Uterus (tissue), 4 donors: Measurements from ENCODE around the gene BMP5. TPM values are rescaled to one million over a fixed set of nuclear protein-coding genes. Genes with fewer than 3 reads are reported as not detected.

Experiments
- DNase-seq, 2 donors: peaks; one replicate each; pipeline ENCODE4 v3.0.0-alpha.2; 2019 to 2020
- H3K27ac ChIP-seq, 2 donors: fragments of 200-600 bp; sonication (generic); 1 replicate in 1 of 2; 2 replicates in 1 of 2; pipeline ENCODE4 v1.5.1; 2016 to 2018
- H3K27me3 ChIP-seq, 2 donors: fragments of 200-600 bp; sonication (generic); one replicate each; pipeline ENCODE4 v1.5.1; 2018 to 2019; ENCODE audit warnings: control low read depth in 1 of 2
- H3K36me3 ChIP-seq, 2 donors: fragments of 200-600 bp; sonication (generic); one replicate each; pipeline ENCODE4 v1.5.1; 2019; ENCODE audit warnings: control low read depth in 1 of 2
- H3K4me1 ChIP-seq, 2 donors: fragments of 200-600 bp; sonication (generic); one replicate each; pipeline ENCODE4 v1.5.1; 2018 to 2019; ENCODE audit warnings: control low read depth in 1 of 2
- H3K4me3 ChIP-seq, 2 donors: fragments of 200-600 bp; sonication (generic); 1 replicate in 1 of 2; 2 replicates in 1 of 2; pipeline ENCODE4 v1.5.1; 2018 to 2019; ENCODE audit warnings: mild to moderate bottlenecking in 1 of 2
- H3K9me3 ChIP-seq, 2 donors: fragments of 200-600 bp; sonication (generic); one replicate each; pipeline ENCODE4 v1.5.1; 2019; ENCODE audit warnings: control low read depth in 1 of 2
- POLR2A ChIP-seq, 2 donors: fragments of 450-650 bp; IDR thresholded peaks; one replicate each; pipeline ENCODE4 v1.6.1; 2016; ENCODE audit warnings: antibody characterized with exemption in 2 of 2, mild to moderate bottlenecking in 1 of 2, moderate library complexity in 1 of 2
- intact Hi-C: fragments of 100-400 bp; cut with DNase I; formaldehyde crosslinking; loops from one replicate; pipeline ENCODE4 v1.15.1; 2023; ENCODE audit warnings: low total_unique reads
- total RNA-seq, 4 donors: library from RNA; depleted of rRNA in 3 of 4; stranded (reverse); fragments of >200 nt in 3 of 4; gene quantifications; one replicate each; pipeline versions ENCODE4 v1.1.0 to v1.2.4, GENCODE V29; 2014 to 2023
- TF ChIP-seq, protein P1 (sequence below), 4 experiments: fragments of 200-600 bp in 2 of 4; fragments of 450-650 bp in 2 of 4; sonication (generic) in 2 of 4; IDR thresholded peaks; one replicate each; pipeline ENCODE4 v1.5.1; 2016 to 2019; ENCODE audit warnings: antibody characterized with exemption in 4 of 4, mild to moderate bottlenecking in 2 of 4, moderate library complexity in 1 of 4
- donor health status: DM: yes; HTN: yes; CAD: no.

The BMP5 gene
- total RNA-seq, 4 donors from 2014 or later: 0.41 TPM; not detected in 3

DNA sequence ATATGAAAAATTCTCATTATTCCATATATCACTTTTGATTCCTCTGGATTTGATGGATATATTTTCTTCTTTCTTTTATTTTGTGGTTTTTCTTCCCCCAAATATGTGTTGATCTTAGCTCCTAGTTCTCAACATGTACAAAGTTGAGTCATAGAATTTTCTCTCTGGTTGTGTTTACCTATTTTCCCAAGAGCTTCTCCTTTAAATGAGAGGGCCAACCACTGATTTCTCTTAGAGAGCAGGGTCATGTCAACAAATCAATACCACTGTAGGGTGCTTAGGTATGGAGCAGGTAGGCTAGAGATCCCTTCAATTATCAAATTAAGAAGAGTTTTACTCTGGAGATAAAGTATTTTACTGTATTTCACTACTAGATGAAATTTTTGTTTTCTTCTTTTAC lies 145.7 kb downstream of the BMP5 start:
- Histone ChIP-seq H3K9me3 (no peaks in the 10 kb centered on the region), H3K27ac (no peak overlapping the region), H3K36me3 (no peaks in the 10 kb centered on the region), H3K4me1 (no peaks in the 10 kb centered on the region), H3K4me3 (no peak overlapping the region), H3K27me3 (no peaks in the 10 kb centered on the region)
- DNase-seq: no peak
- intact Hi-C loops: no loop called here
- TF ChIP-seq POLR2A (IDR thresholded peaks at IDR 0.05): no peak
- TF ChIP-seq, protein P1, sequence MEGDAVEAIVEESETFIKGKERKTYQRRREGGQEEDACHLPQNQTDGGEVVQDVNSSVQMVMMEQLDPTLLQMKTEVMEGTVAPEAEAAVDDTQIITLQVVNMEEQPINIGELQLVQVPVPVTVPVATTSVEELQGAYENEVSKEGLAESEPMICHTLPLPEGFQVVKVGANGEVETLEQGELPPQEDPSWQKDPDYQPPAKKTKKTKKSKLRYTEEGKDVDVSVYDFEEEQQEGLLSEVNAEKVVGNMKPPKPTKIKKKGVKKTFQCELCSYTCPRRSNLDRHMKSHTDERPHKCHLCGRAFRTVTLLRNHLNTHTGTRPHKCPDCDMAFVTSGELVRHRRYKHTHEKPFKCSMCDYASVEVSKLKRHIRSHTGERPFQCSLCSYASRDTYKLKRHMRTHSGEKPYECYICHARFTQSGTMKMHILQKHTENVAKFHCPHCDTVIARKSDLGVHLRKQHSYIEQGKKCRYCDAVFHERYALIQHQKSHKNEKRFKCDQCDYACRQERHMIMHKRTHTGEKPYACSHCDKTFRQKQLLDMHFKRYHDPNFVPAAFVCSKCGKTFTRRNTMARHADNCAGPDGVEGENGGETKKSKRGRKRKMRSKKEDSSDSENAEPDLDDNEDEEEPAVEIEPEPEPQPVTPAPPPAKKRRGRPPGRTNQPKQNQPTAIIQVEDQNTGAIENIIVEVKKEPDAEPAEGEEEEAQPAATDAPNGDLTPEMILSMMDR (IDR thresholded peaks at IDR 0.05): no peak

DNA sequence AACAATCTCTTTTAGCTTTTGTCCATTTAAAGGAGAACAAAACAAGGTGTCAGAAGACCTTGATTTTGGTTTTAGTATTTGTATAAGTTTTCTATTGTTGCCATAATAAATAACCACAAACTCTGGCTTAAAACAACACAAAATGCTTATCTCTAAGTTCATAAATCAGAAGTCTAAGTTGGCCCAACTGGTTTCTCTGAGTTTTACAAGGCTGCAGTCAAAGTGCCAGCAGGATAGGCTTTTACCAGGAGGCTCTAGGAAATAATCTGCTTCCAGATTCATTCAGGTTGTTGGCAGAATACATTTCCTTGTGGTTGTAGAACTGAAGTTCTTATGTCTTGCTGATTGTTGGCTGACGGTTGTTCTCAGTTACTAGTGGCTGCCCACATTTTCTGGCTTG lies 149.2 kb downstream of the BMP5 start:
- TF ChIP-seq, protein P1 (IDR thresholded peaks at IDR 0.05): no peak
- no peak for TF ChIP-seq POLR2A (IDR thresholded peaks at IDR 0.05)
- intact Hi-C loops: no loop called here

DNA sequence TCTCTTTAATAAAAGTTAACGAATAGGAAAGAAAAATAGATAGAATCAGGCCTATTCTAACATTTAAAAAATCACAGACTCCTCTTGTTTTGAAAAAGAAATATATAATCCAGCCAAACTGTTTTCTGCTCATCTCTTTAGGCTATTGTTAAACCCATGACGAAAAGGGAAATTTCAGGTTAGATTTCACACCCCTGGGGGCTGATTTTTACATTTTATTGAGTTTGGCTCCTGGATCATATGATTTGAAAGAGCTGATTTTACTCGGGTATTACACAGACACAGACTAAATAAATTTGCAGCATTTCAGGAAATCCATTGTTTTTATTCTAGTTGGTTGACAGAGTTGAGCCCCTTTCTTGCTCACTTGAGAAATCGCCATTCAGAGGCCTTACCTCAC lies 160.6 kb downstream of the BMP5 start:
- TF ChIP-seq, protein P1 (IDR thresholded peaks at IDR 0.05): no peak
- no peak for TF ChIP-seq POLR2A (IDR thresholded peaks at IDR 0.05)
- Histone ChIP-seq H3K4me3 (no peak overlapping the region), H3K27ac (no peak overlapping the region), H3K27me3 (no peaks in the 10 kb centered on the region), H3K36me3 (no peaks in the 10 kb centered on the region), H3K4me1 (no peaks in the 10 kb centered on the region), H3K9me3 (no peaks in the 10 kb centered on the region)
- DNase-seq: no peak
- intact Hi-C loops: no loop called here

More for the DNA sequence above, 149.2 kb downstream of the BMP5 start:
- Histone ChIP-seq H3K27ac (no peak overlapping the region), H3K36me3 (no peaks in the 10 kb centered on the region), H3K9me3 (no peaks in the 10 kb centered on the region), H3K4me3 (no peak overlapping the region), H3K4me1 (no peaks in the 10 kb centered on the region), H3K27me3 (no peaks in the 10 kb centered on the region)
- DNase-seq: no peak

DNA sequence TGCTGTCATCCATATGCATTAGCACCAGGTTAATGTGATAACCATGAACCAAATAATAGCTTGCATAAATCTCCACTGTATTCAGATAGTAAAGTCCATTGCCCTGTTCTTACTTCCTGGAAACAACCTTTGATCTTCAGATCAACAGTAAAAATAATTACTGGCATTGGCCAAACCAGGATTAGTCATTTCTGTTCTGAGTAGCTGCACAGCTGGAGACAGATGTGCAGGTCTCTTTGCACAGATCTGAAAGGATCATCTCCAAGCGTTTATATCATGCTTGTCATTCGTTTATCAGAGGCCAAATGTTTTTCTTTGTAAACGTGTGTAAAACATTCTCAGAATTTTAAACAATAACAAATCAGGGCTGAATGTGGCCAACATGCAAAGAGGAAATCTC lies 162.0 kb downstream of the BMP5 start:
- intact Hi-C loops: no loop called here
- H3K27ac ChIP-seq: no peak overlapping the region
- DNase-seq: no peak
- H3K4me3 ChIP-seq: no peak overlapping the region
- no peaks in the 10 kb centered on the region for H3K4me1 ChIP-seq
- TF ChIP-seq POLR2A (IDR thresholded peaks at IDR 0.05): no peak
- TF ChIP-seq, protein P1 (IDR thresholded peaks at IDR 0.05): no peak
- no peaks in the 10 kb centered on the region for H3K9me3 ChIP-seq
- H3K27me3 ChIP-seq: no peaks in the 10 kb centered on the region
- H3K36me3 ChIP-seq: no peaks in the 10 kb centered on the region

DNA sequence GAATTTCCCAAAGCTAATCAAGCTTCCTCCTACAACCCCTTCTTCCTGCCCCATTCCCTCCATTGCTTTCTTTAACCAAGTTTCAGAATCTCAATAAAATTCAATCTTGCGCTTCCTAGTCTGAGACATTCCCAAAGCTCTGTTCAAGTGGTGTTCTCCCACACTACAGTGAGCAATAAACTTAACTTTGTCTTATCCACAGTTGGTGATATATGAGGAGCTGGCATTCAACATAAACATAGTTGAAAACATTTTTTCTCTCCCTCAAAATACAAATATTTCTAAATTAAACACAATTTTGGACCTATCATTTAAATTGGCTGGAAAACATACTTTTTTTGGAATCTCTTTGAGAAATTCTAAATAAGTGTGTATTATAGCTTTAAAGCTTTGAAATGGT lies 166.7 kb downstream of the BMP5 start:
- no peaks in the 10 kb centered on the region for H3K36me3 ChIP-seq
- H3K9me3 ChIP-seq: no peaks in the 10 kb centered on the region
- DNase-seq: no peak
- no peaks in the 10 kb centered on the region for H3K27me3 ChIP-seq
- intact Hi-C loops: no loop called here
- H3K4me3 ChIP-seq: no peak overlapping the region
- no peak for TF ChIP-seq POLR2A (IDR thresholded peaks at IDR 0.05)
- TF ChIP-seq, protein P1 (IDR thresholded peaks at IDR 0.05): no peak
- H3K4me1 ChIP-seq: no peaks in the 10 kb centered on the region
- no peak overlapping the region for H3K27ac ChIP-seq
